B cell (primary cell): ENCODE measurements around the gene BNC2.

Source experiments
- CTCF ChIP-seq: fragments of 200-600 bp; IDR thresholded peaks from one replicate; pipeline ENCODE4 v1.8.0; 2022; ENCODE audit warnings: antibody characterized with exemption, mild to moderate bottlenecking
- EZH2 ChIP-seq: IDR thresholded peaks from 2 replicates; pipeline ENCODE4 v1.6.1; 2012; ENCODE audit warnings: borderline replicate concordance, low read depth, mild to moderate bottlenecking, moderate library complexity, low read length; ENCODE audit not compliant: insufficient read depth, poor library complexity, severe bottlenecking

GRCh38 chr9:16412740-16413139, 457.7 kb downstream of the BNC2 start:
- TF ChIP-seq EZH2 (no peak), CTCF (no peak)
